IMR-90 (cell line): ENCODE measurements around the gene ANHX.

Experiments used
- MAZ ChIP-seq: IDR thresholded peaks from 2 replicates; pipeline ENCODE4 v1.6.1; 2012; ENCODE audit warnings: low read depth, mild to moderate bottlenecking, low read length, improper control_type of control experiment, moderate library complexity, borderline replicate concordance
- POLR2A ChIP-seq: IDR thresholded peaks from 2 replicates; pipeline ENCODE4 v1.6.1; 2012; ENCODE audit warnings: mild to moderate bottlenecking, low read depth, low read length
- RFX5 ChIP-seq: IDR thresholded peaks from 2 replicates; pipeline ENCODE4 v1.8.0; 2012; ENCODE audit warnings: low read depth, mild to moderate bottlenecking, low read length, moderate library complexity
- TF ChIP-seq, protein P1 (sequence below): conservative IDR thresholded peaks from 2 replicates; pipeline ENCODE4 v1.5.1; 2012; ENCODE audit warnings: mild to moderate bottlenecking, low read depth, low read length, improper control_type of control experiment

- TF ChIP-seq, protein P1, sequence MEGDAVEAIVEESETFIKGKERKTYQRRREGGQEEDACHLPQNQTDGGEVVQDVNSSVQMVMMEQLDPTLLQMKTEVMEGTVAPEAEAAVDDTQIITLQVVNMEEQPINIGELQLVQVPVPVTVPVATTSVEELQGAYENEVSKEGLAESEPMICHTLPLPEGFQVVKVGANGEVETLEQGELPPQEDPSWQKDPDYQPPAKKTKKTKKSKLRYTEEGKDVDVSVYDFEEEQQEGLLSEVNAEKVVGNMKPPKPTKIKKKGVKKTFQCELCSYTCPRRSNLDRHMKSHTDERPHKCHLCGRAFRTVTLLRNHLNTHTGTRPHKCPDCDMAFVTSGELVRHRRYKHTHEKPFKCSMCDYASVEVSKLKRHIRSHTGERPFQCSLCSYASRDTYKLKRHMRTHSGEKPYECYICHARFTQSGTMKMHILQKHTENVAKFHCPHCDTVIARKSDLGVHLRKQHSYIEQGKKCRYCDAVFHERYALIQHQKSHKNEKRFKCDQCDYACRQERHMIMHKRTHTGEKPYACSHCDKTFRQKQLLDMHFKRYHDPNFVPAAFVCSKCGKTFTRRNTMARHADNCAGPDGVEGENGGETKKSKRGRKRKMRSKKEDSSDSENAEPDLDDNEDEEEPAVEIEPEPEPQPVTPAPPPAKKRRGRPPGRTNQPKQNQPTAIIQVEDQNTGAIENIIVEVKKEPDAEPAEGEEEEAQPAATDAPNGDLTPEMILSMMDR = no peak
- TF ChIP-seq POLR2A (no peak), MAZ (no peak), RFX5 (no peak)
These were observed 20.0 kb downstream of the ANHX start for GRCh38 chr12:133215724-133216123.
